ENCODE data around the gene FOXK1.

Gene FOXK1

GRCh38 chr7:4742852-4743251 is 60.8 kb downstream of the FOXK1 start:
- DNase-seq (ENCODE audit: extremely low read depth in 1 of 2, low read depth in 1 of 2) = no peak

GRCh38 chr7:4744391-4745264 is 62.5 kb downstream of the FOXK1 start:
- peak in 1 of 2 donors; percentile 56 for DNase-seq (ENCODE audit: extremely low read depth in 1 of 2, low read depth in 1 of 2)

- DNase-seq (ENCODE audit: extremely low read depth in 1 of 2, low read depth in 1 of 2) = no peak
Observed at GRCh38 chr7:4745265-4745919, 63.3 kb downstream of the FOXK1 start.

GRCh38 chr7:4745971-4746919 is 64.2 kb downstream of the FOXK1 start:
- DNase-seq (ENCODE audit: extremely low read depth in 1 of 2, low read depth in 1 of 2) = no peak

GRCh38 chr7:4747013-4747412 is 64.9 kb downstream of the FOXK1 start:
- no peak for DNase-seq (ENCODE audit: extremely low read depth in 1 of 2, low read depth in 1 of 2)

GRCh38 chr7:4747746-4748145 is 65.7 kb downstream of the FOXK1 start:
- no peak for DNase-seq (ENCODE audit: extremely low read depth in 1 of 2, low read depth in 1 of 2)

- no peak for DNase-seq (ENCODE audit: extremely low read depth in 1 of 2, low read depth in 1 of 2)
Observed at GRCh38 chr7:4748231-4748681, 66.2 kb downstream of the FOXK1 start.

- no peak for DNase-seq (ENCODE audit: extremely low read depth in 1 of 2, low read depth in 1 of 2)
Observed at GRCh38 chr7:4749363-4749762, 67.3 kb downstream of the FOXK1 start.

GRCh38 chr7:4749798-4750197 is 67.7 kb downstream of the FOXK1 start:
- no peak for DNase-seq (ENCODE audit: extremely low read depth in 1 of 2, low read depth in 1 of 2)

- no peak for DNase-seq (ENCODE audit: extremely low read depth in 1 of 2, low read depth in 1 of 2)
Observed at GRCh38 chr7:4751398-4751947, 69.4 kb downstream of the FOXK1 start.

- peak; percentile 49 to 69 for DNase-seq (ENCODE audit: extremely low read depth in 1 of 2, low read depth in 1 of 2)
Observed at GRCh38 chr7:4753598-4754432, 71.7 kb downstream of the FOXK1 start.

GRCh38 chr7:4754433-4755010 is 72.4 kb downstream of the FOXK1 start:
- DNase-seq (ENCODE audit: extremely low read depth in 1 of 2, low read depth in 1 of 2) = no peak

- no peak for DNase-seq (ENCODE audit: extremely low read depth in 1 of 2, low read depth in 1 of 2)
Observed at GRCh38 chr7:4755045-4755444, 73.0 kb downstream of the FOXK1 start.

GRCh38 chr7:4758111-4758510 is 76.0 kb downstream of the FOXK1 start:
- no peak for DNase-seq (ENCODE audit: extremely low read depth in 1 of 2, low read depth in 1 of 2)

- DNase-seq (ENCODE audit: extremely low read depth in 1 of 2, low read depth in 1 of 2) = no peak
Observed at GRCh38 chr7:4758791-4759190, 76.7 kb downstream of the FOXK1 start.

GRCh38 chr7:4759211-4759610 is 77.1 kb downstream of the FOXK1 start:
- no peak for DNase-seq (ENCODE audit: extremely low read depth in 1 of 2, low read depth in 1 of 2)

- no peak for DNase-seq (ENCODE audit: extremely low read depth in 1 of 2, low read depth in 1 of 2)
Observed at GRCh38 chr7:4760952-4761351, 78.9 kb downstream of the FOXK1 start.

- DNase-seq (ENCODE audit: extremely low read depth in 1 of 2, low read depth in 1 of 2) = no peak
Observed at GRCh38 chr7:4762121-4763055, 80.3 kb downstream of the FOXK1 start.

Data from stimulated activated CD8-positive, alpha-beta memory T cell treated with anti-CD3 and anti-CD28 coated beads, Interleukin-7, amount 100 ng/mL, for 48 hours (primary cell).